ENCODE data around the gene PTPN1. TPM values are rescaled to one million over a fixed set of nuclear protein-coding genes. Genes with fewer than 3 reads are reported as not detected.

The PTPN1 gene
- total RNA-seq, 1 experiment from 2014 or later: 63.0 TPM

- no peak overlapping the region for H3K4me3 Mint-ChIP-seq (ENCODE audit: unreplicated experiment)
- no peaks in the 10 kb centered on the region for H3K4me1 Mint-ChIP-seq (ENCODE audit: insufficient read depth, unreplicated experiment)
- peaks cover 7% of the 10 kb centered on the region for H3K9me3 Mint-ChIP-seq (ENCODE audit: unreplicated experiment)
- POLR2A ChIA-PET: interaction anchor here (0.7 to 2.2 kb wide), 5 partner anchors 16 to 279 kb away, joined by 3 to 7 read pairs (median 4); partner anchors contain the start of gene PTPN1
- intact Hi-C loops (cut with micrococcal nuclease): loop anchor here (10.0 kb wide), 1 partner anchor 163 kb away; no protein-coding TSS in a partner anchor
- no peak overlapping the region for H3K27ac Mint-ChIP-seq (ENCODE audit: low read depth, unreplicated experiment)
- CTCF ChIA-PET: interaction anchor here (0.8 to 10.7 kb wide), 6 partner anchors 11 to 489 kb away, joined by 3 to 295 read pairs (median 4); partner anchors contain the start of gene CEBPB
- peak; percentile 54 for DNase-seq (ENCODE audit: unreplicated experiment)
- no peaks in the 10 kb centered on the region for H3K27me3 Mint-ChIP-seq (ENCODE audit: insufficient read depth, unreplicated experiment)
- BruUV-seq (replicated peaks): no TSS peak
- TF ChIP-seq CTCF (IDR thresholded peaks at IDR 0.05; ENCODE audit: unreplicated experiment): no peak
- peaks cover 4% of the 10 kb centered on the region for H3K36me3 Mint-ChIP-seq (ENCODE audit: insufficient read depth, unreplicated experiment)
Measured at GRCh38 chr20:50467718-50468356, 42.3 kb upstream of the PTPN1 start.

- Mint-ChIP-seq H3K4me3 (ENCODE audit: unreplicated experiment) (no peak overlapping the region), H3K27me3 (ENCODE audit: insufficient read depth, unreplicated experiment) (no peaks in the 10 kb centered on the region), H3K4me1 (ENCODE audit: insufficient read depth, unreplicated experiment) (no peaks in the 10 kb centered on the region), H3K36me3 (ENCODE audit: insufficient read depth, unreplicated experiment) (peaks cover 4% of the 10 kb centered on the region), H3K27ac (ENCODE audit: low read depth, unreplicated experiment) (peak overlapping the region; percentile 56), H3K9me3 (ENCODE audit: unreplicated experiment) (peaks cover 7% of the 10 kb centered on the region)
- no peak for DNase-seq (ENCODE audit: unreplicated experiment)
- intact Hi-C loops (cut with micrococcal nuclease): loop anchor here (10.0 kb wide), 1 partner anchor 164 kb away; no protein-coding TSS in a partner anchor
- ChIA-PET CTCF (interaction anchor here (0.6 to 10.7 kb wide), 6 partner anchors 10 to 490 kb away, joined by 3 to 295 read pairs (median 4); partner anchors contain the start of gene CEBPB), POLR2A (interaction anchor here (0.7 to 2.2 kb wide), 4 partner anchors 15 to 279 kb away, joined by 3 to 7 read pairs (median 5); partner anchors contain the start of gene PTPN1)
- no TSS peak for BruUV-seq (replicated peaks)
- TF ChIP-seq CTCF (IDR thresholded peaks at IDR 0.05; ENCODE audit: unreplicated experiment): no peak
Measured at GRCh38 chr20:50468378-50468798, 41.8 kb upstream of the PTPN1 start.

GRCh38 chr20:50469176-50469723 lies 40.9 kb upstream of the PTPN1 start:
- H3K27ac Mint-ChIP-seq (ENCODE audit: low read depth, unreplicated experiment): no peak overlapping the region
- BruUV-seq (replicated peaks): no TSS peak
- peaks cover 4% of the 10 kb centered on the region for H3K36me3 Mint-ChIP-seq (ENCODE audit: insufficient read depth, unreplicated experiment)
- H3K27me3 Mint-ChIP-seq (ENCODE audit: insufficient read depth, unreplicated experiment): no peaks in the 10 kb centered on the region
- intact Hi-C loops (cut with micrococcal nuclease): loop anchor here (10.0 kb wide), 1 partner anchor 164 kb away; no protein-coding TSS in a partner anchor
- H3K4me3 Mint-ChIP-seq (ENCODE audit: unreplicated experiment): no peak overlapping the region
- POLR2A ChIA-PET: interaction anchor here (0.6 to 2.0 kb wide), 6 partner anchors 15 to 54 kb away, joined by 3 to 9 read pairs (median 5); partner anchors contain the start of gene PTPN1
- no peak for TF ChIP-seq CTCF (IDR thresholded peaks at IDR 0.05; ENCODE audit: unreplicated experiment)
- H3K9me3 Mint-ChIP-seq (ENCODE audit: unreplicated experiment): peaks cover 7% of the 10 kb centered on the region
- no peaks in the 10 kb centered on the region for H3K4me1 Mint-ChIP-seq (ENCODE audit: insufficient read depth, unreplicated experiment)
- CTCF ChIA-PET: interaction anchor here (0.7 to 10.7 kb wide), 7 partner anchors 12 to 283 kb away, joined by 3 to 295 read pairs (median 3); partner anchors contain the start of gene CEBPB
- DNase-seq (ENCODE audit: unreplicated experiment): no peak

GRCh38 chr20:50469796-50470195 lies 40.4 kb upstream of the PTPN1 start:
- Mint-ChIP-seq H3K4me1 (ENCODE audit: insufficient read depth, unreplicated experiment) (no peaks in the 10 kb centered on the region), H3K4me3 (ENCODE audit: unreplicated experiment) (no peak overlapping the region), H3K9me3 (ENCODE audit: unreplicated experiment) (peaks cover 7% of the 10 kb centered on the region), H3K36me3 (ENCODE audit: insufficient read depth, unreplicated experiment) (peaks cover 4% of the 10 kb centered on the region), H3K27me3 (ENCODE audit: insufficient read depth, unreplicated experiment) (no peaks in the 10 kb centered on the region), H3K27ac (ENCODE audit: low read depth, unreplicated experiment) (no peak overlapping the region)
- ChIA-PET CTCF (interaction anchor here (0.7 to 10.7 kb wide), 9 partner anchors 8 to 283 kb away, joined by 3 to 295 read pairs (median 3); partner anchors contain the start of gene CEBPB), POLR2A (interaction anchor here (0.6 to 2.6 kb wide), 6 partner anchors 14 to 43 kb away, joined by 4 to 9 read pairs (median 6); partner anchors contain the start of gene PTPN1)
- intact Hi-C loops (cut with micrococcal nuclease): loop anchor here (10.0 kb wide), 2 partner anchors 165 to 275 kb away; no protein-coding TSS in a partner anchor
- no peak for DNase-seq (ENCODE audit: unreplicated experiment)
- BruUV-seq (replicated peaks): no TSS peak
- TF ChIP-seq CTCF (IDR thresholded peaks at IDR 0.05; ENCODE audit: unreplicated experiment): no peak

Measured in MCF 10A (cell line).